A549 treated with GW870086 at 1 μM for 4 hours (cell line): ENCODE results near the gene BSND. TPM values are rescaled to one million over a fixed set of nuclear protein-coding genes. Genes with fewer than 3 reads are reported as not detected.

Experiments
- total RNA-seq: library from RNA; stranded (reverse); fragments of 200-300 nt; extraction: Qiagen RNA extraction; gene quantifications from 5 replicates; pipeline ENCODE4 v1.2.3, GENCODE V29; 2022; ENCODE audit warnings: low read depth

Gene BSND
- total RNA-seq, result not detected in 5 replicates

GRCh38 chr1:54998677-54999076, at the start of gene BSND:
BSND (plus strand) TSS chr1:54998933; CDS start chr1:54999187, 254 bp downstream.

DNA sequence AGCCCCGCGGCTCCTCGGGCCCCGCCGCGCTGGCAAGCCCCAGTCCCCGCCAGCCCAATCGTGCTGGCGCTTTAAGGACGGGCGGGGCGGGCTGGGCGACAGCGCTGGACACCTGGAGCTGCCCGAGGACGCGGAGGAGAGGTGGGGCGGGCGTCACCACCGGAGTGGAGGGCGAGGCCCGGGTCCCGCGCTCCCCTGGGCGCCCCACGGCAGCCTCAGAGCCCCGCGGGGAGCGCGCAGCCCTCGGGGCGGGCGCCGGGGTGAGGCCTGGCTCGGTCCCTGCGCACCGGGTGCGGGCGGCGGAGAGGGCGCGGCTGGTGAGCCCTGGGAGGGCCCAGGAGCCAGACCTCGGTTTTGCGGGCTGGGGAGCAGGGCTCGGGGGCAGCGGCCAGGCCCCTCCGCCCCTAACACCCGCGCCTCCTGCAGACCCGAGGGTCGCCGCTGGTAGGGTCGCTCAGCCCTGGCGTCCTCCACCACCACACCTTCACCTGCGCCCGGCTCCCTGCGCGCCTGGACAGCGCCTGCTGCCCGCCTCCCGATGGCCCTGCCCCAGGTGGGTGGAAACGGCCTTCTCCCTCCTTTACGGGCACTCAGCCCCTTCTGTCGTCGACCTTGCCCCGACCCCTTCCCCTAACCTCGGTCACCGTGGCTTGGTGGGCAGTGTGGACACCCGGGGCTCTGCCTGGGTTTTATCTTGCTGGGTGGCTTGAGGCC, 18.0 kb upstream of the BSND start, which contains the start of gene TMEM61:
Gene TMEM61 (plus strand): TSS at position 101 of the 714 bp plus-strand sequence. CDS start 438 bp downstream, at position 539.

DNA sequence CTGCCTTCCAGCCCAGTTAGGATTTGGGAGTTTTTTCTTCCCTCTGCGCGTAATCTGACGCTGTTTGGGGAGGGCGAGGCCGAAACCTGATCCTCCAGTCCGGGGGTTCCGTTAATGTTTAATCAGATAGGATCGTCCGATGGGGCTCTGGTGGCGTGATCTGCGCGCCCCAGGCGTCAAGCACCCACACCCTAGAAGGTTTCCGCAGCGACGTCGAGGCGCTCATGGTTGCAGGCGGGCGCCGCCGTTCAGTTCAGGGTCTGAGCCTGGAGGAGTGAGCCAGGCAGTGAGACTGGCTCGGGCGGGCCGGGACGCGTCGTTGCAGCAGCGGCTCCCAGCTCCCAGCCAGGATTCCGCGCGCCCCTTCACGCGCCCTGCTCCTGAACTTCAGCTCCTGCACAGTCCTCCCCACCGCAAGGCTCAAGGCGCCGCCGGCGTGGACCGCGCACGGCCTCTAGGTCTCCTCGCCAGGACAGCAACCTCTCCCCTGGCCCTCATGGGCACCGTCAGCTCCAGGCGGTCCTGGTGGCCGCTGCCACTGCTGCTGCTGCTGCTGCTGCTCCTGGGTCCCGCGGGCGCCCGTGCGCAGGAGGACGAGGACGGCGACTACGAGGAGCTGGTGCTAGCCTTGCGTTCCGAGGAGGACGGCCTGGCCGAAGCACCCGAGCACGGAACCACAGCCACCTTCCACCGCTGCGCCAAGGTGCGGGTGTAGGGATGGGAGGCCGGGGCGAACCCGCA, 40.8 kb downstream of the BSND start, which contains the start of gene PCSK9:
Gene PCSK9 (plus strand): TSS at position 207 of the 741 bp plus-strand sequence. CDS start 290 bp downstream, at position 497.

Other genes starting within 250 kb of the BSND start
- gene PARS2, start 234.4 kb upstream of the BSND start, total RNA-seq, result 4.3 to 5.1 TPM (median 4.7 TPM) in 5 replicates
- gene TTC22, start 197.6 kb upstream of the BSND start, total RNA-seq, result 0.08 TPM in 1 of 5 replicates, not detected in the others
- 41.9 to 50.7 TPM (median 49.3 TPM) in 5 replicates for gene DHCR24, start 111.7 kb upstream of the BSND start, total RNA-seq
- gene TMEM61, start 18.3 kb upstream of the BSND start, total RNA-seq, result 0.13 to 0.62 TPM (median 0.55 TPM) in 5 replicates
- 2.2 to 3.9 TPM (median 3.3 TPM) in 5 replicates for gene PCSK9, start 40.6 kb downstream of the BSND start, total RNA-seq
- gene USP24, start 216.4 kb downstream of the BSND start, total RNA-seq, result 10.4 to 15.5 TPM (median 14.7 TPM) in 5 replicates